GM18526 (cell line): Measurements from ENCODE around the gene ZNF563.
A peak's percentile ranks its signal among the peaks of the same experiment; 100 is the strongest.

Experiments
- POLR2A ChIP-seq: IDR thresholded peaks from 3 replicates; pipeline ENCODE4 v1.6.1; 2011; ENCODE audit not compliant: insufficient read length; ENCODE audit errors: extremely low read depth

The ZNF563 gene

DNA sequence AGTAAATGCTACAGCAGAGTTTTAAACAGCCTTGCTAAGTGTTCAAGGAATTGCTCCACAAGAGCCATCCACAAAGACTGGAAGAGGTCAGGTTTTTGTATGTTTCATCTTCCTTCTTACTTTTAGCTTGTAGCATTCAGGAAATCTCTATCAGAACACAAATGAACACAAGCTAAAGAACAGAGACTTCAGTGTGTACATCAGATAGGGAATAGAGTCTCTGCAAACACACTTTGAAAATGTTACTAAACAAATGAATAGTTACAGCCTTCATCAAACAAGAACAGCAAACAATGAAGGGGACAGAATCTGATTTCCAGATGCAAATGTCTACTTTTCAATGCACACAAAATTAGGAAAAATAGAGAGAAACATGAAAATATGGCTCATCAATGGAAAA lies 7.7 kb downstream of the ZNF563 start:
- no peak for TF ChIP-seq POLR2A

DNA sequence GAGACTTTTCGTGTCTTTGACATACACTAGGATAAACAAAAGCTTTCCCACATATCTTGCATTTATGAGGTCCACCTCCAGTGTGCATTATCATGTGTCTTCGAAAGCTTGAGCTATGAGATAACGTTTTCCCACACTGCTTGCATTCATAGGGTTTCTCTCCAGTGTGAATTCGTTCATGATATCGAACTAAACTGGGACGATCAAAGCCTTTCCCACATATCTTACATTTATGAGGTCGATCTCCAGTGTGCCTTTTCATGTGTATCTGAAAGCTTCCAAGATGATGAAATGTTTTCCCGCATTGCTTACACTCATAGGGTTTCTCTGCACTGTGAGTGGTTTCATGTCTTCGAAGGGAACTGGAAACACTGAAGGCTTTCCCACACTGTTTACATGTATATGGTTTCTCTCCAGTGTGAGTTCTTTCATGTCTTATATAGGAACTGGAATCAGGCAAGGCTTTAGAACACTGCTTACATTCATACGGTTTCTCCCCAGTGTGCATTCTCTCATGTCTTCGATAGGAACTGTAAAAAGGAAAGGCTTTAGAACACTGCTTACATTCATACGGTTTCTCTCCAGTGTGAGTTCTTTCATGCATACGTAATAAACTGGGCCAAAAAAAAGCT lies 14.5 kb downstream of the ZNF563 start:
- TF ChIP-seq POLR2A, result no peak

- TF ChIP-seq POLR2A, result no peak
These were observed 18.9 kb downstream of the ZNF563 start for GRCh38 chr19:12314553-12314952.

DNA sequence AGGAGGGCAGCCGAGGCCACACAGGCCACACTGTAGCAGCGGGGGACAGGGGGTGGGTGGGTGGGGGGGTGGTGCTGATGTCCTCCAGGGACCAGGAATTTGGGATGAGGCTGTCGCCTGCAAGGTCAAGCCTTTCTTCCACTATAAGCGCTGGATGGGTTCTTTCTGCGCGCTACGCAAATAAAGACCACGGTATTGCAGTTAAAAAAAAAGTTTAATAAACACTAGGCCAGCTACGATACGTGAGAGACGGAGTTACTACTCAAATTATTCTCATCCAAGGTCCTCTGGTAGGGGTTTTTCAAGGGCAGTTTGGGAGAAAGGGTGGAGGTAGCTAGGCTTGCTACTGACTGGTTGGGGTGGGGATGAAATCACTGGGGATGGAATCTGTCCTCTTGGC lies 38.2 kb downstream of the ZNF563 start:
- TF ChIP-seq POLR2A, result no peak

GRCh38 chr19:12294249-12295158 lies 38.9 kb downstream of the ZNF563 start, which contains the start of gene ZNF44:
TSS of gene ZNF44 (minus strand) at chr19:12294883. CDS start at chr19:12294694, 189 bp downstream.
- TF ChIP-seq POLR2A, result peak; percentile 68

- TF ChIP-seq POLR2A, result peak; percentile 45
These were observed 39.6 kb downstream of the ZNF563 start for GRCh38 chr19:12293777-12294248.

DNA sequence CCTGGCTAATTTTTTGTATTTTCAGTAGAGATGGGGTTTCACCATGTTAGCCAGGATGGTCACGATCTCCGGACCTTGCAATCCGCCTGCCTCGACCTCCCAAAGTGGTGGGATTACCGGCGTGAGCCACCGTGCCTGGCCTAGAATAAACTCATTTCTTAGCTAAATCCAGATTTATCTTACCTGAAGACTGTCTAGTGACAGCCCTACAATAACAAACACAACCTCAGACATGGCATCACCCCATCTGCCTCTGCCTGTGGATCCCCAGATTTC lies 43.7 kb downstream of the ZNF563 start:
- no peak for TF ChIP-seq POLR2A

DNA sequence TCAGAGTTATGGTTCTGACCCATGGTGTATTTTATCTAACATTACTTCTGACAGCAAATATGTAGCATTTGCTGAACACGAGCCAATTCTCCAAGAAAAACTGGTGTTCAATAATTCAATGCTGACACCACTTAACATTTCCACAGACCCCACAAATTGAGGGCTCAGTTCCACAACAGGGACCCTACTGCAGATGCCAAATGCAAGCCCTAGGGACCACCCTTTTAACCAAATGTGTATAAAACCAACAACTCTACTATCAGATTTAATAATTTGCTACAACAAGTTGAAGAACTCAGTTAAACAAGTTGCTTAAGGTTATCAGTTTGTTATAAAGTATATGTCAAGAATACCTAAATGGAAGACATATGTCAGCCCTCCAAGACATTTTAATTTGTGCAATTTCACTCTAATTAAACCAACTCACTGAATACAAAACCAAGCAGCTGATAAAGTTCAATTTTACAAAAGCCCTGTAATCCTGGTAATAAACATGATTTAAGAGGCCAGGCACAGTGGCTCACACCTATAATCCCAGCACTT lies 45.4 kb downstream of the ZNF563 start:
- TF ChIP-seq POLR2A, result no peak

DNA sequence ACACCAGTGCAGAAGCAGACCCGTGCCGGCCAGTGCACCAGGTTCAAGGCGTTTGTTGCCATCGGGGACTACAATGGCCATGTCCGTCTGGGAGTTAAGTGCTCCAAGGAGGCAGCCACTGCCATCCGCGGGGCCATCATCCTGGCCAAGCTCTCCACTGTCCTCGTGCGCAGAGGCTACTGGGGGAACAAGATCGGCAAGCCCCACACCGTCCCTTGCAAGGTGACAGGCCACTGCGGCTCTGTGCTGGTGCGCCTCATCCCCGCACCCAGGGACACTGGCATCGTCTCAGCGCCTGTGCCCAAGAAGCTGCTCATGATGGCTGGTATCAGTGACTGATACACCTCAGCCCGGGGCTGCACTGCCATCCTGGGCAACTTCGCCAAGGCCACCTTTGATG lies 48.8 kb downstream of the ZNF563 start:
- no peak for TF ChIP-seq POLR2A

- TF ChIP-seq POLR2A, result no peak
These were observed 49.2 kb downstream of the ZNF563 start for GRCh38 chr19:12284226-12284625.

DNA sequence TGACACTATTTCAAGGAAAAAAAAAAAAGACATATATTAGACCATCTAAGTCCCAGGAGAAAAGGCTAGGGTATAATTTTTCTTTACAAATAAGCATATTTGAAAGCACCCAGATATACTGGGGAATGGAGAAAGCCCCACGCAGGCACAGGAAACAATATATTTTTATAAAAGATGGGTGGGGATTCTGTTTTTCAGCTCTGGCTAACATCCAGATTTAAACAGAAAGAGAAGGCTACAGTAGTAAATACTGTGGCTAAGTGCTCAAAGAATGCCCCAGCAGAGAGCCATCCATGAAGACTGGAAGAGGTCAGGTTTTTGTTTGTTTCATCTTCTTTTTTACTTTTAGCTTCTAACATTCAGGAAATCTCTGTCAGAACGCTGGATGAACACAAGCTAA lies 54.7 kb downstream of the ZNF563 start:
- no peak for TF ChIP-seq POLR2A

DNA sequence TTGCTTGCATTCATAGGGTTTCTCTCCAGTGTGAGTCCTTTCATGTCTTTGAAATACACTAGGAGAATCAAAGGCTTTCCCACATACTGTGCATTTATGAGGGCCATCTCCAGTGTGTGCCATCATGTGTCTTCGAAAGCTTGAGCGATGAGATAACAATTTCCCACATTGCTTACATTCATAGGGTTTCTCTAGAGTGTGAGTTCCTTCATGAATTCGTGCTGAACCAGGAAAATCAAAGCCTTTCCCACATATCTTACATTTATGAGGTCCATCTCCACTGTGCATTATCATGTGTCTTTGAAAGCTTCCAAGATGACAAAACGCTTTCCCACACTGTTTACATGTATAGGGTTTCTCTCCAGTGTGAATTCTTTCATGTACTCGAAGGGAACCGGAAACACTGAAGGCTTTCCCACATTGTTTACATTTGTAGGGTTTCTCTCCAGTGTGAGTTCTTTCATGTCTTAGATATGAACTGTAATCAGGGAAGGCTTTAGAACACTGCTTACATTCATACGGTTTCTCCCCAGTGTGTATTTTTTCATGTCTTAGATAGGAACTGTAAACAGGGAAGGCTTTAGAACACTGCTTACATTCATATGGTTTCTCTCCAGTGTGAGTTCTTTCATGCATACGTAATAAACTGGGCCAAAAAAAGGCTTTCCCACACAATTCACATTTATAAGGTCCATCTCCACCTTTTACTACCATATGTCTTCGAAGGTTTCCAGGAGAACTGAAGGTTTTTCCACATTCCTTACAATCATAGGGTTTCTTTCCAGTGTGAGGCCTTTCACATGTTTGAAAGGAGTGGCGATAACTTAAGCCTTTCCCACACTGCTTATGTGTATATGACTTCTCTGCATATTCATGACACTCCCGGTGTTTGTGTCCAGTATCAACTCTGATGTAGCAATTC lies 60.2 kb downstream of the ZNF563 start:
- no peak for TF ChIP-seq POLR2A

GRCh38 chr19:12272386-12272785 lies 61.0 kb downstream of the ZNF563 start:
- TF ChIP-seq POLR2A, result no peak

DNA sequence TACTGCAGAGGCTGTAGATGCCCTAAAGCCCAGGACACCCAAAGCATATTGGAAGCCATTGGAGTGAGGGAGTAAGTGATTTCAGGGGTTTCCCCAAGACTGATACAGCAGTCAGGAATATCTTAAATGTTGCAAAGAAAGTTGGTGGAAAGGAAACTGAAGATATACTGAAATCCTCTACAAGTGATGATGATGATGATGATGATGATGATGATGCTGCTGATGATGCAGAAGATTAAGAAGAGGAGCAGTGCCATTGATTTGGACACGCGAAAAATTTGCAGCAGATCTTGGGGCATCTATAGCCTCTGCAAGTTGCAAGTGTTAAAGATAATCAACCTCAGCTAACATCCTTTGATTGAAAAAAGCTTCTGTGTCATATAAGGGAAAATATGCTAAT lies 62.6 kb downstream of the ZNF563 start:
- no peak for TF ChIP-seq POLR2A
